Measurements from ENCODE around the gene MAPK11. TPM values are rescaled to one million over a fixed set of nuclear protein-coding genes. Genes with fewer than 3 reads are reported as not detected.

MAPK11 gene
- total and polyA plus RNA-seq, 9 of the 15 experiments (the other 6 are each of a cell fraction or from before 2014, with no cell fraction given), result 0.06 to 14.6 (median 5.3) TPM

DNA sequence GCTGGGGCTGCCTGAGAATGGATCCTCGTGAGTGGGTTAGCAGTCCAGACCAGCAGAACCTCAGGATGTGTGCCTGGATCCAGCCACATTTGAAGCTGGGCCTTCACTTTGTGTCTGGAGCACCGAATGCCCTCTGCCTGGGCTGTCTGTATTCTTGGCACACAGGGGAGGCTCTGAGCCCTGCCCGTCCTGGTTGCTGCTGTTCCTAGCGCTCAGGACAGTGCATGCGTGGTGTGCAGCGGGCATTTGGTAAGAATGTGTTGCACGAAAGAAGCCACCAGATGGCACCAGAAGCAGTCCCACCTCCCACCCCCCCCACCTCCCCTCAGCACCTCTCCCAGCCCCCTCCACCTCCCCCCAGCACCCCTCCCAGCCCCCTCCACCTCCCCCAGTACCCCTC, 4.1 kb upstream of the MAPK11 start:
- Histone ChIP-seq H3K4me1 (replicated peaks in 1 of 2; ENCODE audit: control insufficient read depth in 2 of 2, insufficient read depth in 2 of 2, low read length in 2 of 2) (peaks cover 3 to 59% of the 10 kb centered on the region in 2 experiments; a peak in 4 of 5 replicates), H3K4me2 (ENCODE audit: insufficient read depth, low read length) (0 out of 2 replicates have a peak overlapping the region, but pooled peaks have one; percentile 37), H3K27me3 (ENCODE audit: control insufficient read depth in 2 of 2, insufficient read depth in 2 of 2, low read length in 2 of 2) (no peaks in the 10 kb centered on the region), H3K9me3 (replicated peaks; ENCODE audit: control insufficient read depth, insufficient read depth, low read depth, low read length) (no peaks in the 10 kb centered on the region), H2AFZ (ENCODE audit: low read depth, low read length) (no peak overlapping the region), H3K4me3 (no peak overlapping the region), H3K36me3 (ENCODE audit: control insufficient read depth, insufficient read depth, low read length) (peaks cover 30% of the 10 kb centered on the region; the same call in 1 of the 3 replicates), H3K9me1 (ENCODE audit: control insufficient read depth, insufficient read depth, low read length) (no peaks in the 10 kb centered on the region), H3K27ac (ENCODE audit: extremely low read depth, low read depth, low read length) (no peak overlapping the region), H4K20me1 (replicated peaks; ENCODE audit: control insufficient read depth, insufficient read depth, low read length) (no peaks in the 10 kb centered on the region), H3K79me2 (ENCODE audit: control insufficient read depth, insufficient read depth, low read length) (no peaks in the 10 kb centered on the region), H3K9ac (ENCODE audit: insufficient read depth in 1 of 2, low read depth in 2 of 2, low read length in 2 of 2) (peak overlapping the region in 1 of 2 experiments; percentile 65; a peak in 1 of 4 replicates)
- peak; percentile 29 to 64 (median 37) for DNase-seq (ENCODE audit: extremely low read depth in 1 of 4, low spot score in 3 of 4)
- peak; percentile 39 for ATAC-seq
- intact Hi-C loops (cut with micrococcal nuclease) (loop anchor here (2.0 to 5.0 kb wide), 2 partner anchors 53 to 68 kb away; partner anchors contain the start of genes DENND6B and PPP6R2), in situ Hi-C loops (cut with MboI) (loop anchor here (5.0 kb wide), 1 partner anchor 53 kb away; the partner anchor contains the start of gene DENND6B)
- ChIA-PET CTCF (ENCODE audit: low intra/inter-chr PET ratio) (interaction anchor here (2.4 kb wide), 1 partner anchor 68 kb away, joined by 8 read pairs; the partner anchor contains the start of gene PPP6R2), POLR2A (no interaction called here)
- no peak for FAIRE-seq
- WGBS (ENCODE audit: insufficient coverage, low coverage, missing lambda C conversion rate), result 40% methylated on average over 2 of the region's 7 CpGs
- no TSS peak for BruUV-seq (replicated peaks)
- TF ChIP-seq CTCF (IDR thresholded peaks at IDR 0.05 in 2 of 3, conservative IDR thresholded peaks at IDR 0.05 in 1 of 3; ENCODE audit: insufficient read depth in 2 of 3, low read depth in 1 of 3, low read length in 3 of 3) (peak; percentile 21 to 46 (median 36); a peak in 4 of 6 replicates), ZBTB33 (CRISPR knock-in tag; IDR thresholded peaks at IDR 0.05) (0 out of 2 replicates have a peak, but pooled peaks have one; percentile 35), NRF1 (conservative IDR thresholded peaks at IDR 0.05 in 1 of 2, IDR thresholded peaks at IDR 0.05 in 1 of 2) (0 out of 4 replicates have a peak, but pooled peaks of 1 of the 2 experiments have one; percentile 19), CXXC5 (CRISPR knock-in tag; IDR thresholded peaks at IDR 0.05) (no peak), VEZF1 (CRISPR knock-in tag; IDR thresholded peaks at IDR 0.05) (peak; percentile 60), SMARCB1 (IDR thresholded peaks at IDR 0.05; ENCODE audit: insufficient read length, low read depth) (no peak)
- TF ChIP-seq, protein P1, sequence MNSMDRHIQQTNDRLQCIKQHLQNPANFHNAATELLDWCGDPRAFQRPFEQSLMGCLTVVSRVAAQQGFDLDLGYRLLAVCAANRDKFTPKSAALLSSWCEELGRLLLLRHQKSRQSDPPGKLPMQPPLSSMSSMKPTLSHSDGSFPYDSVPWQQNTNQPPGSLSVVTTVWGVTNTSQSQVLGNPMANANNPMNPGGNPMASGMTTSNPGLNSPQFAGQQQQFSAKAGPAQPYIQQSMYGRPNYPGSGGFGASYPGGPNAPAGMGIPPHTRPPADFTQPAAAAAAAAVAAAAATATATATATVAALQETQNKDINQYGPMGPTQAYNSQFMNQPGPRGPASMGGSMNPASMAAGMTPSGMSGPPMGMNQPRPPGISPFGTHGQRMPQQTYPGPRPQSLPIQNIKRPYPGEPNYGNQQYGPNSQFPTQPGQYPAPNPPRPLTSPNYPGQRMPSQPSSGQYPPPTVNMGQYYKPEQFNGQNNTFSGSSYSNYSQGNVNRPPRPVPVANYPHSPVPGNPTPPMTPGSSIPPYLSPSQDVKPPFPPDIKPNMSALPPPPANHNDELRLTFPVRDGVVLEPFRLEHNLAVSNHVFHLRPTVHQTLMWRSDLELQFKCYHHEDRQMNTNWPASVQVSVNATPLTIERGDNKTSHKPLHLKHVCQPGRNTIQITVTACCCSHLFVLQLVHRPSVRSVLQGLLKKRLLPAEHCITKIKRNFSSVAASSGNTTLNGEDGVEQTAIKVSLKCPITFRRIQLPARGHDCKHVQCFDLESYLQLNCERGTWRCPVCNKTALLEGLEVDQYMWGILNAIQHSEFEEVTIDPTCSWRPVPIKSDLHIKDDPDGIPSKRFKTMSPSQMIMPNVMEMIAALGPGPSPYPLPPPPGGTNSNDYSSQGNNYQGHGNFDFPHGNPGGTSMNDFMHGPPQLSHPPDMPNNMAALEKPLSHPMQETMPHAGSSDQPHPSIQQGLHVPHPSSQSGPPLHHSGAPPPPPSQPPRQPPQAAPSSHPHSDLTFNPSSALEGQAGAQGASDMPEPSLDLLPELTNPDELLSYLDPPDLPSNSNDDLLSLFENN (IDR thresholded peaks at IDR 0.05; ENCODE audit: low read depth in 2 of 2, low read length in 2 of 2), result no peak
- TF ChIP-seq, protein P2, sequence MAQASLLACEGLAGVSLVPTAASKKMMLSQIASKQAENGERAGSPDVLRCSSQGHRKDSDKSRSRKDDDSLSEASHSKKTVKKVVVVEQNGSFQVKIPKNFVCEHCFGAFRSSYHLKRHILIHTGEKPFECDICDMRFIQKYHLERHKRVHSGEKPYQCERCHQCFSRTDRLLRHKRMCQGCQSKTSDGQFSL (CRISPR knock-in tag; IDR thresholded peaks at IDR 0.05), result peak; percentile 82
- TF ChIP-seq, protein P2 (tag; IDR thresholded peaks at IDR 0.05), result no peak

All from K562 (cell line).